ENCODE data around the gene USP3. TPM values are rescaled to one million over a fixed set of nuclear protein-coding genes. Genes with fewer than 3 reads are reported as not detected.

The USP3 gene
- total and polyA plus RNA-seq, 9 of the 15 experiments (the other 6 are each of a cell fraction or from before 2014, with no cell fraction given): 17.3 to 54.3 (median 34.8) TPM

DNA sequence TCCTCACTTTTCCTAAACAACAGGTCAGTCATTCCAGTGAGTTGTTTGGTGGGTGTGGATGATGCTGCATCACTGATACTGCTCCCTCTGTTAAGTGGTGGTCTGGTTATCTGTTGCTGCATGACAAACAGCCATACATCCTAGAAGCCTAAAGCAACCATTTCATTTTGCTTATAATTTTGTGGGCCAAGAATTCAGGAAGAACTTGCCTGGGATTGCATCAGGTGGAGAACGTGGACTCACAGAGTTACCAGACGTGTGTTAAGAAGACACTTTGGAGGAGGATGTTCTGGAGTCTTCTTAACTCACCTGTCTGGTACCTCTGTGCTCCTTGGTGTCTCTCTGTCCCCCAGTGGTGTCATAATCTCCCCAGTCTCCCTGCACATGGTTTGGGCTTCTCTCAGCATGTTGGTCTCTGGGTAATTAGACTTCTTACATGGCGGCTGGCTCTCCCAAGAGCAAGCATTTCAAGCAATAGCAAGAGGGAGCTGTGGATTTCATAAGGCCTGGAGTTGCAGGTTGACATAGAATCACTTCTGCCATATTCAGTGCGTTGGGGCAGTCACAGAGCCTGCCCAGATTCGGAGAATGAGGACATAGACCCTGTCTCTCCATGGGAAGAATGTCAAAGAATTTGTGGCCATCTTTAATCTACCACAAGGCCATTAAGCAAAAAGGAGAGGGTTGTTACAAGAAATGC, 20.1 kb downstream of the USP3 start (continued):
- TF ChIP-seq CEBPG (CRISPR knock-in tag; IDR thresholded peaks at IDR 0.05) (peak; percentile 99), CEBPG (tag; conservative IDR thresholded peaks at IDR 0.05 in 1 of 2, IDR thresholded peaks at IDR 0.05 in 1 of 2) (peak; percentile 88 to 98), HNRNPUL1 (IDR thresholded peaks at IDR 0.05; ENCODE audit: low read length) (no peak), LCOR (CRISPR knock-in tag; IDR thresholded peaks at IDR 0.05) (peak; percentile 50; the same call in 1 of the 2 replicates), JUN (IDR thresholded peaks at IDR 0.05; ENCODE audit: borderline replicate concordance, low read depth, low read length) (no peak), JUN (CRISPR knock-in tag; IDR thresholded peaks at IDR 0.05; ENCODE audit: borderline replicate concordance) (no peak), DPF2 (IDR thresholded peaks at IDR 0.05) (peak; percentile 78; the same call in 1 of the 2 replicates), LEF1 (IDR thresholded peaks at IDR 0.05) (peak; percentile 59), IRF1 (CRISPR knock-in tag; IDR thresholded peaks at IDR 0.05; ENCODE audit: borderline replicate concordance) (no peak), PTTG1 (tag; IDR thresholded peaks at IDR 0.05; ENCODE audit: low read depth) (no peak), HMG20A (CRISPR knock-in tag; conservative IDR thresholded peaks at IDR 0.05) (no peak), ZSCAN29 (IDR thresholded peaks at IDR 0.05) (no peak), ZKSCAN3 (CRISPR knock-in tag; IDR thresholded peaks at IDR 0.05) (no peak), PTBP1 (IDR thresholded peaks at IDR 0.05; ENCODE audit: low read depth, low read length) (no peak), HNRNPK (IDR thresholded peaks at IDR 0.05; ENCODE audit: low read depth, low read length, poor library complexity, severe bottlenecking) (no peak), HNRNPH1 (optimal IDR thresholded peaks at IDR 0.05; ENCODE audit: low read depth, low read length) (no peak)
- TF ChIP-seq, protein P1, sequence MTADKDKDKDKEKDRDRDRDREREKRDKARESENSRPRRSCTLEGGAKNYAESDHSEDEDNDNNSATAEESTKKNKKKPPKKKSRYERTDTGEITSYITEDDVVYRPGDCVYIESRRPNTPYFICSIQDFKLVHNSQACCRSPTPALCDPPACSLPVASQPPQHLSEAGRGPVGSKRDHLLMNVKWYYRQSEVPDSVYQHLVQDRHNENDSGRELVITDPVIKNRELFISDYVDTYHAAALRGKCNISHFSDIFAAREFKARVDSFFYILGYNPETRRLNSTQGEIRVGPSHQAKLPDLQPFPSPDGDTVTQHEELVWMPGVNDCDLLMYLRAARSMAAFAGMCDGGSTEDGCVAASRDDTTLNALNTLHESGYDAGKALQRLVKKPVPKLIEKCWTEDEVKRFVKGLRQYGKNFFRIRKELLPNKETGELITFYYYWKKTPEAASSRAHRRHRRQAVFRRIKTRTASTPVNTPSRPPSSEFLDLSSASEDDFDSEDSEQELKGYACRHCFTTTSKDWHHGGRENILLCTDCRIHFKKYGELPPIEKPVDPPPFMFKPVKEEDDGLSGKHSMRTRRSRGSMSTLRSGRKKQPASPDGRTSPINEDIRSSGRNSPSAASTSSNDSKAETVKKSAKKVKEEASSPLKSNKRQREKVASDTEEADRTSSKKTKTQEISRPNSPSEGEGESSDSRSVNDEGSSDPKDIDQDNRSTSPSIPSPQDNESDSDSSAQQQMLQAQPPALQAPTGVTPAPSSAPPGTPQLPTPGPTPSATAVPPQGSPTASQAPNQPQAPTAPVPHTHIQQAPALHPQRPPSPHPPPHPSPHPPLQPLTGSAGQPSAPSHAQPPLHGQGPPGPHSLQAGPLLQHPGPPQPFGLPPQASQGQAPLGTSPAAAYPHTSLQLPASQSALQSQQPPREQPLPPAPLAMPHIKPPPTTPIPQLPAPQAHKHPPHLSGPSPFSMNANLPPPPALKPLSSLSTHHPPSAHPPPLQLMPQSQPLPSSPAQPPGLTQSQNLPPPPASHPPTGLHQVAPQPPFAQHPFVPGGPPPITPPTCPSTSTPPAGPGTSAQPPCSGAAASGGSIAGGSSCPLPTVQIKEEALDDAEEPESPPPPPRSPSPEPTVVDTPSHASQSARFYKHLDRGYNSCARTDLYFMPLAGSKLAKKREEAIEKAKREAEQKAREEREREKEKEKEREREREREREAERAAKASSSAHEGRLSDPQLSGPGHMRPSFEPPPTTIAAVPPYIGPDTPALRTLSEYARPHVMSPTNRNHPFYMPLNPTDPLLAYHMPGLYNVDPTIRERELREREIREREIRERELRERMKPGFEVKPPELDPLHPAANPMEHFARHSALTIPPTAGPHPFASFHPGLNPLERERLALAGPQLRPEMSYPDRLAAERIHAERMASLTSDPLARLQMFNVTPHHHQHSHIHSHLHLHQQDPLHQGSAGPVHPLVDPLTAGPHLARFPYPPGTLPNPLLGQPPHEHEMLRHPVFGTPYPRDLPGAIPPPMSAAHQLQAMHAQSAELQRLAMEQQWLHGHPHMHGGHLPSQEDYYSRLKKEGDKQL (CRISPR knock-in tag; IDR thresholded peaks at IDR 0.05; ENCODE audit: borderline replicate concordance): no peak

Data from K562 (cell line).